Testis (tissue), 3 donors: ENCODE results near the gene TMEM169. TPM values are rescaled to one million over a fixed set of nuclear protein-coding genes. Genes with fewer than 3 reads are reported as not detected.
"Not testable (repeated sequence)": the region's sequence is repeated elsewhere in the genome, so short reads cannot be mapped to it uniquely, and the experiment has no call there.

ENCODE experiments used
- DNase-seq: peaks from one replicate; pipeline ENCODE4 v3.0.0-alpha.2; 2019
- H3K27ac ChIP-seq, 2 donors: fragments of 200-600 bp; sonication (generic); one replicate each; pipeline ENCODE4 v1.5.1; 2019
- H3K27me3 ChIP-seq: fragments of 200-600 bp; sonication (generic); one replicate; pipeline ENCODE4 v1.5.1; 2019
- H3K36me3 ChIP-seq: fragments of 200-600 bp; sonication (generic); one replicate; pipeline ENCODE4 v1.5.1; 2017; ENCODE audit warnings: low read depth; ENCODE audit errors: missing control alignments
- H3K4me1 ChIP-seq: fragments of 200-600 bp; sonication (generic); one replicate; pipeline ENCODE4 v1.5.1; 2019
- H3K4me3 ChIP-seq, 2 donors: fragments of 200-600 bp; sonication (generic); one replicate each; pipeline ENCODE4 v1.5.1; 2017 to 2019
- H3K9me3 ChIP-seq: fragments of 200-600 bp; sonication (generic); one replicate; pipeline ENCODE4 v1.5.1; 2017
- CTCF ChIP-seq, 3 experiments: fragments of 450-650 bp in 2 of 3; fragments of 200-600 bp in 1 of 3; sonication (generic) in 1 of 3; IDR thresholded peaks; one replicate each; pipeline ENCODE4 v1.5.1; 2016 to 2019; ENCODE audit warnings: antibody characterized with exemption in 3 of 3, mild to moderate bottlenecking in 2 of 3, moderate library complexity in 1 of 3
- POLR2A ChIP-seq: fragments of 450-650 bp; IDR thresholded peaks from one replicate; pipeline ENCODE4 v1.6.1; 2017; ENCODE audit warnings: antibody characterized with exemption, mild to moderate bottlenecking, moderate library complexity
- WGBS, 2 donors: methylation state at CpG; one replicate each; pipeline ENCODE4 v1.1.5; 2018; 5-methylcytosine and 5-hydroxymethylcytosine counted together
- intact Hi-C: fragments of 100-400 bp; cut with DNase I; formaldehyde crosslinking; loops from one replicate; pipeline ENCODE4 v1.15.1; 2023; ENCODE audit warnings: low total_unique reads
- polyA plus RNA-seq: library from polyadenylated mRNA; stranded (reverse); fragments of 350-450 nt; fragmentation: Illumina TruSeq; extraction: RNeasy Lipid Tissue Mini Kit (QIAGEN cat#74804); gene quantifications from one replicate; pipeline ENCODE4 v1.2.3, GENCODE V29; 2014; ENCODE audit warnings: low read depth, low replicate concordance; ENCODE audit not compliant: insufficient read depth
- total RNA-seq, 2 donors: library from RNA; depleted of rRNA; stranded (reverse); fragments of >200 nt; gene quantifications; one replicate each; pipeline ENCODE4 v1.2.3, GENCODE V29; 2016

Gene TMEM169
- total and polyA plus RNA-seq, 3 donors from 2014 or later: 0.31 to 1.0 (median 0.37) TPM

DNA sequence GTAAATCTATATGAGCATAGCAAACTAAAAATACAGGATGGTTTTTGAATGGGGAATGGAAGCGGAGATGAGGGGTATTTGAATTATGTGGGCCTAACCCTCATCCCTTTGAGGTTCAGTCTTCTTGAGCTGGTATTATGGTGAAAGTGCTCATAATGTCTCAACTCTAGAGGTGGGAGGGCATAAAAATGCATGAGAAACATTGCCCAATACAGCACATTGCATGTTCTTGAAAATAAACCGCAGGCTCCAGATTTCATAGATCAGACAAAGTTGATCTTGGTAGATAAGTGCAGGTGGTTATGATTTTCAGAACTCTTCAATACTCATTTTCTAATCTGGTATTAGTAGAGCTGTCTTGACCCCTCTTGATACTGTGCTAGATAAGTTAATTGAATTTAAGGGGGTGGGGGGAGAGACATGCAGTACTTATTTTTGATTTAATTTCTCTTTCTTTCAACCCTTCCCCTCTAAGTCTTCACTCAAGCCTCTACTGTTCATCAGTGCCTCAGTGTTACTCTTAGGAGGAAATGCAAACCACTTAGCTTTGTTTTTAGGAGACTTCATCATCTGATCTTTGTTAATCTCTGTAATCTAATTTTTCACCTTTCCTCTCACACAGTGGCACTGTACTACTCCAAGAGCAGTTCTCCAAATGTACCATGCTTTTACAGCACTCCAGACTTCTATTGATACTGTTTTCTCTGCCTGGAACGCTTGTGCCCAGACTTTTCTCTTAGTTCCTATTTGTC lies 49.6 kb downstream of the TMEM169 start:
- no peaks in the 10 kb centered on the region for H3K27me3 ChIP-seq
- no peaks in the 10 kb centered on the region for H3K9me3 ChIP-seq
- no peaks in the 10 kb centered on the region for H3K36me3 ChIP-seq
- no peak for DNase-seq
- no peaks in the 10 kb centered on the region for H3K4me1 ChIP-seq
- TF ChIP-seq POLR2A: no peak
- no peak for TF ChIP-seq CTCF (IDR thresholded peaks at IDR 0.05)
- no peak overlapping the region for H3K27ac ChIP-seq
- no peak overlapping the region for H3K4me3 ChIP-seq
- intact Hi-C loops: no loop called here
- 95 to 99% methylated on average over 3 of the region's 3 CpGs for WGBS, 2 donors

GRCh38 chr2:216132585-216132984 lies 50.9 kb downstream of the TMEM169 start:
- Histone ChIP-seq H3K27me3 (no peaks in the 10 kb centered on the region), H3K4me3 (no peak overlapping the region), H3K4me1 (no peaks in the 10 kb centered on the region), H3K9me3 (no peaks in the 10 kb centered on the region), H3K36me3 (no peaks in the 10 kb centered on the region), H3K27ac (no peak overlapping the region)
- no peak for DNase-seq
- intact Hi-C loops: no loop called here
- TF ChIP-seq CTCF (IDR thresholded peaks at IDR 0.05) (no peak), POLR2A (no peak)

DNA sequence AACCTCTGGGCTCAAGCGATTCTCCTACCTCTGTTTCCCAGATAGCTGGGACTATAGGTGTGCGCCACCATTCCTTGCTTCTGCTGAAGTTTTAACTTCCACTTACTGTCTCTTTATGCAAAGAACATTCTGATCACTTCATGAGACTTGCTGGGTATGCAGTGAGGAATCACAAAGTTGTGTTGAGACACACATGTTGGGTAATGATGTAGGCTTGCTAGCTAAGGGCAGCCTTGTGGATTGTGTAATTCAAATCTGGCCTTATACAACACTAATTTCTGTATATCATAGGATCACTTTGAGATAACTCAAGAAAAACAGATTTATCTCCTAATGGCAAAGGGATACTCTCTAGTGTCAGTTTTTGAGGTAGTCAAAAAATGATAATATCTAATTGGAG lies 51.7 kb downstream of the TMEM169 start:
- Histone ChIP-seq H3K4me3 (no peak overlapping the region), H3K9me3 (no peaks in the 10 kb centered on the region), H3K36me3 (no peaks in the 10 kb centered on the region), H3K4me1 (no peaks in the 10 kb centered on the region), H3K27ac (no peak overlapping the region), H3K27me3 (no peaks in the 10 kb centered on the region)
- DNase-seq: no peak
- TF ChIP-seq CTCF (IDR thresholded peaks at IDR 0.05): no peak
- no peak for TF ChIP-seq POLR2A
- WGBS, 2 donors: 94 to 98% methylated on average over 2 of the region's 2 CpGs
- intact Hi-C loops: no loop called here

DNA sequence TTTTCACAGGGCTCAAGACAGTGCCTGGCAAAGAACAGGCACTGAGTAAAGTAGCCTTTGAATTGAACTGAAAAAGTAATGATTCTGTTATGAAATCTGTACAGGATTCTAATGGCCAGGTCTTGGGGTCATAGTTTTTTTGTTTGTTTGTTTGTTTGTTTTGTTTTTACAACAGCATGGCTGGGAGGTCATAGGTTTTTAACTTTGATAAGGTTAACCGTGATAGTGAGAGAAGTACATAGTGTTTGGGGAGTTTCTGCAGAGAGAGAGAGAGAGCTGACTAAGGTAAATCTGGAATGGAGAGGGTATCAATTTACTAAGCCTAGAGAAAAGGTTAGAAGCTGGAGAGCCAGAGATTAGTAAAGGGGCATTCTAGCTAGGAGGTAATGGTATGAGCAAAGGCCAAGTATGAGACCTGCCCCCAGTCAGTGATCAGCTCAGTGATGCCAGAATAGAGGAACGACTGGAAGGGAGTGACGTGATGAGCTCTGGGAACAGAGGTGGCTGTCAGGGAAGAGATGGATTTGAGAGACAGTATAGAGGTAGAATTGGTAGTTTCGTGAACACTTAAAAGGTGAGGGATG lies 53.3 kb downstream of the TMEM169 start:
- no peaks in the 10 kb centered on the region for H3K4me1 ChIP-seq
- no peaks in the 10 kb centered on the region for H3K36me3 ChIP-seq
- H3K9me3 ChIP-seq: no peaks in the 10 kb centered on the region
- no peaks in the 10 kb centered on the region for H3K27me3 ChIP-seq
- no peak overlapping the region for H3K27ac ChIP-seq
- intact Hi-C loops: no loop called here
- WGBS, 2 donors: 84 to 85% methylated on average over 4 of the region's 4 CpGs
- no peak for DNase-seq
- TF ChIP-seq POLR2A (no peak), CTCF (IDR thresholded peaks at IDR 0.05) (no peak)
- H3K4me3 ChIP-seq: no peak overlapping the region

DNA sequence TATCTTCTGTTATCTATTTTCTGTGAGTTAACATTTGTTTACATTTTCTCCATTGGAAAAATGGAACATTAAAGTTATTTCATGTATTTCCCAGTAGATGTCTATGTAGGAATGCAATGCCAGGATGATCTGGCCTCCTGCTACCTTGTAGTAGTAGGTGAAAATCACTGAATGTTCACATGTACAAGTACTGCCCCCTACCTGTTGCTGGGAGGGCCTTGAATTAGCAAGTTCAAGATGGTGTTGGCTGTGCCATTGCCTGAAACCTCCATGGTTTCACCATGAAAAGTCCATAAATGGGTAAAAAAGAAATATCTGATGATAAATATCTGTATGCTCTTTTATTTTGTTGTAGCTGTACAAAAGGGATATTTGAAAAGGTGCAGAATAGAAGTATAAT lies 58.2 kb downstream of the TMEM169 start:
- Histone ChIP-seq H3K4me3 (no peak overlapping the region), H3K27me3 (no peaks in the 10 kb centered on the region), H3K4me1 (no peaks in the 10 kb centered on the region), H3K27ac (no peak overlapping the region), H3K9me3 (no peaks in the 10 kb centered on the region), H3K36me3 (no peaks in the 10 kb centered on the region)
- DNase-seq: no peak
- intact Hi-C loops: no loop called here
- TF ChIP-seq POLR2A (no peak), CTCF (IDR thresholded peaks at IDR 0.05) (no peak)

DNA sequence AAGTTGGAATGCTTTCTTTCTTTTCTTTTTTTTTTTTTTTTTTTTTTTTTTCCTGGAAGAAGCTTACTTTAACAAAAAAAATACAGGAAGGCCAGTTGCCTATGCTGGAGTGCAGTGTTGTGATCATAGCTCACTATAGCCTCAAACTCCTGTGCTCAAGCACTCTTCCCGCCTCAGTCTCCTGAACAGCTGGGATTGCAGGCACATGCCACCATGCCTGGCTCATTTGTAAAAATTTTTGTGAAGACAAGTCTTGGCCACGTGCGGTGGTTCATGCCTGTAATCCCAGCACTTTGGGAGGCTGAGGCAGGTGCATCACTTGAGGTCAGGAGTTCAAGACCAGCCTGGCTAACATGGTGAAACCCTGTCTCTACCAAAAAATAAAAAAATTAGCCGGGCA lies 59.8 kb downstream of the TMEM169 start:
- H3K9me3 ChIP-seq, intact Hi-C loops, DNase-seq, H3K27ac ChIP-seq, H3K36me3 ChIP-seq, H3K4me3 ChIP-seq, H3K4me1 ChIP-seq, H3K27me3 ChIP-seq: not testable (repeated sequence)
- WGBS, 2 donors: 93 to 94% methylated on average over 4 of the region's 4 CpGs
